ENCODE results near the gene APBA2.

DNA sequence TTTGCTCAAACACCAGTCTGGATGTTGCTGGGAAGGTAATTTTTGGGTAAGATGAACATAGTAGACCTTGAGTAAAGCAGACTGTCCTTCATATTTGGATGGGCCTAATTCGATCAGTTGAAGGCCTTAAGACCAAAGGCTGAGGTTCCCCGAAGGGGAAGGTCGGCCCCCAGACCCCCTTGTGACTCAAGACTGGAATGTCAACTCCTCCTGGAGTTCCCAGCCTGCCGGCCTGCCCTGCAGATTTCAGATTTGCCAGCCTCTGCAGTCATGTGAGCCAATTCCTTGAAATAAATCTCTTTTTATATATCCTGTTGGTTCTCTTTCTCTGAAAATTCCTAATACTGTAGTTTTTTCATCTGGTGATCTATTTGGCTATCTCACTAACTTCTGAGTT lies 146.5 kb downstream of the APBA2 start:
- TF ChIP-seq, protein P1, sequence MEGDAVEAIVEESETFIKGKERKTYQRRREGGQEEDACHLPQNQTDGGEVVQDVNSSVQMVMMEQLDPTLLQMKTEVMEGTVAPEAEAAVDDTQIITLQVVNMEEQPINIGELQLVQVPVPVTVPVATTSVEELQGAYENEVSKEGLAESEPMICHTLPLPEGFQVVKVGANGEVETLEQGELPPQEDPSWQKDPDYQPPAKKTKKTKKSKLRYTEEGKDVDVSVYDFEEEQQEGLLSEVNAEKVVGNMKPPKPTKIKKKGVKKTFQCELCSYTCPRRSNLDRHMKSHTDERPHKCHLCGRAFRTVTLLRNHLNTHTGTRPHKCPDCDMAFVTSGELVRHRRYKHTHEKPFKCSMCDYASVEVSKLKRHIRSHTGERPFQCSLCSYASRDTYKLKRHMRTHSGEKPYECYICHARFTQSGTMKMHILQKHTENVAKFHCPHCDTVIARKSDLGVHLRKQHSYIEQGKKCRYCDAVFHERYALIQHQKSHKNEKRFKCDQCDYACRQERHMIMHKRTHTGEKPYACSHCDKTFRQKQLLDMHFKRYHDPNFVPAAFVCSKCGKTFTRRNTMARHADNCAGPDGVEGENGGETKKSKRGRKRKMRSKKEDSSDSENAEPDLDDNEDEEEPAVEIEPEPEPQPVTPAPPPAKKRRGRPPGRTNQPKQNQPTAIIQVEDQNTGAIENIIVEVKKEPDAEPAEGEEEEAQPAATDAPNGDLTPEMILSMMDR (IDR thresholded peaks at IDR 0.05) = no peak
- TF ChIP-seq POLR2A (IDR thresholded peaks at IDR 0.05; ENCODE audit: low read length) = no peak
- TF ChIP-seq, protein P2, sequence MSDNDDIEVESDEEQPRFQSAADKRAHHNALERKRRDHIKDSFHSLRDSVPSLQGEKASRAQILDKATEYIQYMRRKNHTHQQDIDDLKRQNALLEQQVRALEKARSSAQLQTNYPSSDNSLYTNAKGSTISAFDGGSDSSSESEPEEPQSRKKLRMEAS (IDR thresholded peaks at IDR 0.05) = no peak
- TF ChIP-seq POLR2AphosphoS2 (conservative IDR thresholded peaks at IDR 0.05; ENCODE audit: low read length) = no peak
- TF ChIP-seq JUNB (IDR thresholded peaks at IDR 0.05) = no peak
- TF ChIP-seq CHD2 (IDR thresholded peaks at IDR 0.05; ENCODE audit: low read length, partially characterized antibody) = no peak
- TF ChIP-seq, protein P3, sequence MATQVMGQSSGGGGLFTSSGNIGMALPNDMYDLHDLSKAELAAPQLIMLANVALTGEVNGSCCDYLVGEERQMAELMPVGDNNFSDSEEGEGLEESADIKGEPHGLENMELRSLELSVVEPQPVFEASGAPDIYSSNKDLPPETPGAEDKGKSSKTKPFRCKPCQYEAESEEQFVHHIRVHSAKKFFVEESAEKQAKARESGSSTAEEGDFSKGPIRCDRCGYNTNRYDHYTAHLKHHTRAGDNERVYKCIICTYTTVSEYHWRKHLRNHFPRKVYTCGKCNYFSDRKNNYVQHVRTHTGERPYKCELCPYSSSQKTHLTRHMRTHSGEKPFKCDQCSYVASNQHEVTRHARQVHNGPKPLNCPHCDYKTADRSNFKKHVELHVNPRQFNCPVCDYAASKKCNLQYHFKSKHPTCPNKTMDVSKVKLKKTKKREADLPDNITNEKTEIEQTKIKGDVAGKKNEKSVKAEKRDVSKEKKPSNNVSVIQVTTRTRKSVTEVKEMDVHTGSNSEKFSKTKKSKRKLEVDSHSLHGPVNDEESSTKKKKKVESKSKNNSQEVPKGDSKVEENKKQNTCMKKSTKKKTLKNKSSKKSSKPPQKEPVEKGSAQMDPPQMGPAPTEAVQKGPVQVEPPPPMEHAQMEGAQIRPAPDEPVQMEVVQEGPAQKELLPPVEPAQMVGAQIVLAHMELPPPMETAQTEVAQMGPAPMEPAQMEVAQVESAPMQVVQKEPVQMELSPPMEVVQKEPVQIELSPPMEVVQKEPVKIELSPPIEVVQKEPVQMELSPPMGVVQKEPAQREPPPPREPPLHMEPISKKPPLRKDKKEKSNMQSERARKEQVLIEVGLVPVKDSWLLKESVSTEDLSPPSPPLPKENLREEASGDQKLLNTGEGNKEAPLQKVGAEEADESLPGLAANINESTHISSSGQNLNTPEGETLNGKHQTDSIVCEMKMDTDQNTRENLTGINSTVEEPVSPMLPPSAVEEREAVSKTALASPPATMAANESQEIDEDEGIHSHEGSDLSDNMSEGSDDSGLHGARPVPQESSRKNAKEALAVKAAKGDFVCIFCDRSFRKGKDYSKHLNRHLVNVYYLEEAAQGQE (IDR thresholded peaks at IDR 0.05) = no peak
- no peak for TF ChIP-seq JUN (IDR thresholded peaks at IDR 0.05)
- TF ChIP-seq, protein P4, sequence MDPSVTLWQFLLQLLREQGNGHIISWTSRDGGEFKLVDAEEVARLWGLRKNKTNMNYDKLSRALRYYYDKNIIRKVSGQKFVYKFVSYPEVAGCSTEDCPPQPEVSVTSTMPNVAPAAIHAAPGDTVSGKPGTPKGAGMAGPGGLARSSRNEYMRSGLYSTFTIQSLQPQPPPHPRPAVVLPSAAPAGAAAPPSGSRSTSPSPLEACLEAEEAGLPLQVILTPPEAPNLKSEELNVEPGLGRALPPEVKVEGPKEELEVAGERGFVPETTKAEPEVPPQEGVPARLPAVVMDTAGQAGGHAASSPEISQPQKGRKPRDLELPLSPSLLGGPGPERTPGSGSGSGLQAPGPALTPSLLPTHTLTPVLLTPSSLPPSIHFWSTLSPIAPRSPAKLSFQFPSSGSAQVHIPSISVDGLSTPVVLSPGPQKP (IDR thresholded peaks at IDR 0.05; ENCODE audit: low read depth, low read length) = no peak
- no peak for TF ChIP-seq HDAC2 (IDR thresholded peaks at IDR 0.05)
- TF ChIP-seq, protein P5, sequence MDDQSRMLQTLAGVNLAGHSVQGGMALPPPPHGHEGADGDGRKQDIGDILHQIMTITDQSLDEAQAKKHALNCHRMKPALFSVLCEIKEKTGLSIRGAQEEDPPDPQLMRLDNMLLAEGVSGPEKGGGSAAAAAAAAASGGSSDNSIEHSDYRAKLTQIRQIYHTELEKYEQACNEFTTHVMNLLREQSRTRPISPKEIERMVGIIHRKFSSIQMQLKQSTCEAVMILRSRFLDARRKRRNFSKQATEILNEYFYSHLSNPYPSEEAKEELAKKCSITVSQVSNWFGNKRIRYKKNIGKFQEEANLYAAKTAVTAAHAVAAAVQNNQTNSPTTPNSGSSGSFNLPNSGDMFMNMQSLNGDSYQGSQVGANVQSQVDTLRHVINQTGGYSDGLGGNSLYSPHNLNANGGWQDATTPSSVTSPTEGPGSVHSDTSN (IDR thresholded peaks at IDR 0.05) = no peak
- TF ChIP-seq RFX5 (IDR thresholded peaks at IDR 0.05) = no peak
- TF ChIP-seq, protein P6, sequence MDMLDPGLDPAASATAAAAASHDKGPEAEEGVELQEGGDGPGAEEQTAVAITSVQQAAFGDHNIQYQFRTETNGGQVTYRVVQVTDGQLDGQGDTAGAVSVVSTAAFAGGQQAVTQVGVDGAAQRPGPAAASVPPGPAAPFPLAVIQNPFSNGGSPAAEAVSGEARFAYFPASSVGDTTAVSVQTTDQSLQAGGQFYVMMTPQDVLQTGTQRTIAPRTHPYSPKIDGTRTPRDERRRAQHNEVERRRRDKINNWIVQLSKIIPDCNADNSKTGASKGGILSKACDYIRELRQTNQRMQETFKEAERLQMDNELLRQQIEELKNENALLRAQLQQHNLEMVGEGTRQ (IDR thresholded peaks at IDR 0.05) = no peak
- TF ChIP-seq MAFK (IDR thresholded peaks at IDR 0.05; ENCODE audit: partially characterized antibody) = no peak
